GM18502 (cell line): ENCODE results near the gene NACA2.
"Not testable (repeated sequence)": the region's sequence is repeated elsewhere in the genome, so short reads cannot be mapped to it uniquely, and the experiment has no call there.

Experiments
- ATAC-seq: cut with Tn5 transposase; IDR thresholded peaks from one replicate; pipeline ENCODE4 v1.9.1; 2021; ENCODE audit warnings: mild to moderate bottlenecking; ENCODE audit not compliant: unreplicated experiment, poor library complexity

NACA2 gene

GRCh38 chr17:61580502-61580901 lies 10.5 kb downstream of the NACA2 start:
- ATAC-seq: no peak

DNA sequence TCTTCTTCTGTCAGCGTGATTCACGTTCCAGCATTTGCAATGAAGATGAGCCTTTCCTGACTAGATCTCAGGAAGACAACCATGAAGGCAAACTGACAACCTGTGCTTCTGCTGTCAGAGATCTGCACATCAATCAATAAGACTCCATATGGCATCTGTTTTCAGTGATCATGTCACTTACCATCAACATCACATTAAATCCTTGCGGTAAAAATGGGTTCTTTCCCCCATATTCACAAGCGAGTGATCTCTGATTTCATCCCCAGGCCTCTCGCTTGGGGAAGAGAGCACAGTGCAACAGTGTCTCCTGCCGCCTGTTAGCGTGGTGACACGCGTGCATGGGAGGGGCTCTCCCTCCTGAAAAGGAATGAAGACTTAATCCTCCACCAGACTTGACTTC lies 11.1 kb downstream of the NACA2 start:
- ATAC-seq: no peak

- no peak for ATAC-seq
Observed at GRCh38 chr17:61579347-61579746, 11.7 kb downstream of the NACA2 start.

DNA sequence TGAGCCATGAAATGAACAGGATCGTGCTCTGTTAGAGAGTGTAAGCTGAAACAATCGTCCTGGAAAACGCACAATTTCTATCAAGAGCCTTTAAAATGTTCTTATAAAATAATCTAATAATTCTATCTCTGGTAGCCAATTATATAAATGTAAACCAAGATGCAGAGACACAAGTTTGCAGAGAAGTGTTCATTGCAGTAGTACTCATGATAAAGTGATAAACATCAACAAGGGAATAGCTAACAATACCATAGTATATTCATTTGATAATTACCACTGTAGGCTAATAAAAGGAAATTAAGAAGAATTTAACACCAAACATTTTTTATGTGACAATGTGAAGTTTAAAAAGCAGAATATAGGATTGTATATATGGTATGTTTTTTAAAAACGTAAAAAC lies 12.4 kb downstream of the NACA2 start:
- ATAC-seq: no peak

- no peak for ATAC-seq
Observed at GRCh38 chr17:61575983-61576382, 15.0 kb downstream of the NACA2 start.

DNA sequence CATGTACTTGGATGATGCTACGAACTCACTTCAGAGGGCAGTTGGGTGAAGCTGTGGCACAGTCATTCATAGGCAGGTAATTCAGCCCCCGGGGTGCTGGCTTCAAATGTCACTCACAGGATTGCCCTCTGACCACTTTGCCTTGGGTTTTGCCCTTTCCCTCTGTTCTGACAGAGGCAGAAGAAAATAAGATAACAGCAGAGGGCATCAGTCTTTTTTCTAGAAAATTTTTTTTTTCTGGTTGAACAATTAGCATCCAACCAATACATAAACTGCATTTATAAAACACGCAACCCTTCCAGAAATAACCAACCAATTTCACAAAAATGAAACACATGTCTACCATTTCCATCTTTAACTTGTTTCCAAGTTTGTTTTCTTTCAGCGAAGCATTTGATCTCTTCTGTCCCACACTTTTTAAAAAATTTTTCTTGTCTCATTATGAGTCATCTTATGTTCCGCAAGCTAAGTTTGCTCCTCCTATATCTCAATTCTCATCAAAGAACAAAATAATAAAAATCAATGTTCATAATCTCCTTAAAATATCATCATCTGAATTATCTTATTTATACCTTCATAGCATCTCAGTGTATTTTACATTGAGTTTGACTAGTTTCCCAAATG lies 15.6 kb downstream of the NACA2 start:
- ATAC-seq: no peak

DNA sequence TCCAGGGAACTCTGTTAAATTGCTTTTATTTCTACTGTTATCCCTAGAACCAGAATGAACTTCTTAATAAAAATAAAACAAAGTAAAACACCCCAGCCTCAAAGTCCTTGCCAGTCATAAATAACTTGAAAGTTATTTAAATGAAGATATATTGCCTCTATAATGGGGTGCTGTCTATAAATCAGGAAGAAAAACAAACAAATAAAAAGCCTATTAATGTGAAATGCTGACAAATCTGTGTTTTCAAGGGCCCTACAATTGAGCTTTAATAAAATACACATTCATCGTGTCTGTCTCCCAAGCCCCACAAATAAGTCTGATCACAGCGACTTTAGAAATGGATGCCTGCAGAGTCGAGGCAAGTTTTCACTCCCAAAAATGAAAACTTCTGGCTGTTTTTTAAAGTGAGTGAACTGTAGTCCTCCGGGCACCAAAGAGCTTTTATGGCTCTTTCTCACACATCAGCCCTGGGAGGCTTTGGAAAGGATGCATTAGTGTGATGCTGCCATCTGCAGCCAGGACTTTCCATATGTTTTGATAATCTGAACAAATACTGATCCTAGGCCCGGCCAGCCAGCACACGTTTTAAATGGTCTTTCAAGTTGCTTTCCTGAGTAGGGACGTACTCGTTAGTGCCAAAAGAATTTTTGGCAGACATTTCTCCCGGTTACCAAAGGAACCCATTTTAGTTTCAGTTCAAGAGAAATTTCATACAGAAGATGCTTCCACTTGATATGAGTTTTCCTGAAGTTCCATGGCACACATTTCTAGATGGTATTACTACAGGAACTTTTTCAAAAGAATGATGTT lies 16.3 kb downstream of the NACA2 start:
- no peak for ATAC-seq

- not testable (repeated sequence) for ATAC-seq
Observed at GRCh38 chr17:61572547-61572946, 18.5 kb downstream of the NACA2 start.

DNA sequence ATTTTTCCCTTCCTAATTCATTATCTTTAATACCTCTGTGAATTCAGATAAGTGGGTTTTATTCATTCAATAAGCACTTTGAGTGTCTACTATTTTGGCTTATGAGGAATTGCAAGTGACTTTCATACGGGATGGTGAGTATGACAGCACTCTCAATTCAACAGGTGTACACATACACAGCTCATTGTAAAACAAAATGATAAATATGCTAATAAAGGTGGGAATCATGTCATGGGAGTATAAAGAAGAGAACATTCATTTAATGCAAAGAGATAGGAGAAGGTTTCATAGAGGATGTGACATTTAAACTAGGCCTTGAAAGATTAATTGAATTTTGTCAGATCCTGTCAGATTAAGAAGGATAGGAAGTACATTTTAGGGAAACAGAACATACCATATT lies 19.4 kb downstream of the NACA2 start:
- ATAC-seq: no peak

- ATAC-seq: no peak
Observed at GRCh38 chr17:61570118-61570517, 20.9 kb downstream of the NACA2 start.

GRCh38 chr17:61569525-61569924 lies 21.5 kb downstream of the NACA2 start:
- ATAC-seq: not testable (repeated sequence)

- ATAC-seq: no peak
Observed at GRCh38 chr17:61568219-61569072, 22.6 kb downstream of the NACA2 start.

GRCh38 chr17:61567045-61567802 lies 23.8 kb downstream of the NACA2 start:
- no peak for ATAC-seq

GRCh38 chr17:61566448-61566847 lies 24.6 kb downstream of the NACA2 start:
- ATAC-seq: not testable (repeated sequence)

GRCh38 chr17:61565850-61566249 lies 25.2 kb downstream of the NACA2 start:
- not testable (repeated sequence) for ATAC-seq

GRCh38 chr17:61565213-61565612 lies 25.8 kb downstream of the NACA2 start:
- no peak for ATAC-seq

DNA sequence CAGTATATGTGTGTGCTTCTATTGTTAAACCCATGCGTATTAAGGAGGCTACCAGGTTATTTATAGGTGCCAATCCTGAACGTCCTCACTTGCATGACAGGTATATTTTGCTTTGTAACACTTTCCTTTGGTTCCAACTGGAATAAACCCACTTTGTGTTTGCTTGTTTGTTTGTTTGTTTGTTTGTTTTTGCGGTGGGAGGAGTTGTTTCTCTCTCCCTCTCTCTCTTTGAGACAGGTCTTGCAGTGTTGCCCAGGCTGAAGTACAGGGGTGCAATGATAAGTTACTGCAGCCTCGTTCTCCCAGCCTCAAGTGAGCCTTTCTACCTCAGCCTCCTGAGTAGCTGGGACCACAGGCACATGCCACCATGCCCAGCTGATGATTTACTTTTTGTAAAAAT lies 28.7 kb downstream of the NACA2 start:
- no peak for ATAC-seq

GRCh38 chr17:61561354-61561753 lies 29.7 kb downstream of the NACA2 start:
- ATAC-seq: no peak

DNA sequence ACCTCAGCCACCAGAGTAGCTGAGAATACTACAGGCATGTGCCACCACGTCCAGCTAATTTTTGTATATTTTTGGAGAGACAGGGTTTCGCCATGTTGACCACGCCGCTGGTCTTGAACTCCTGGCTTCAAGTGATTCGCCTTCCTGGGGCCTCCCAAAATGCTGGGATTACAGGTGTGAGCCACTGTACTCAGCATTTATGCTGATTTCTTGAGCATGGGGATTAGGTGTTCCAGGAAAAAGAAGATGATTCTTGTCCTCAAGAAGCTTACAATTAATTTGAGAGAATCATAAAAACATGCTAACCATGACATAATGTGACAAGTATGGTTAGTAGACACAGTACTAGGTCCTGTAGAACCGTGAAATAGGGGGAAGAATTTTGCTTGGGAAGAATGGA lies 30.9 kb downstream of the NACA2 start:
- ATAC-seq: no peak
